A549 (cell line): Measurements from ENCODE around the gene XPOT. TPM values are rescaled to one million over a fixed set of nuclear protein-coding genes. Genes with fewer than 3 reads are reported as not detected.
A peak's percentile ranks its signal among the peaks of the same experiment; 100 is the strongest.

ENCODE experiments used
- ATAC-seq, 2 experiments: fragments of 200-7000 bp in 1 of 2; fragments of >200 bp in 1 of 2; cut with Nextera tagmentation in 1 of 2; cut with Tn5 transposase in 1 of 2; 3 replicates each; pipeline versions ENCODE4 v1.8.0 to v1.9.1; 2018 to 2020; ENCODE audit warnings: mild to moderate bottlenecking in 1 of 2, moderate library complexity in 1 of 2
- CTCF ChIA-PET: fragments of 300-600 bp; sonication (Branson Sonifier 250); formaldehyde crosslinking; extraction: SDS; loops from one replicate; lab custom pipeline; 2021; ENCODE audit warnings: antibody characterized with exemption, inconsistent platforms; lab: Yijun Ruan, JAX
- POLR2A ChIA-PET: fragments of 350-600 bp; formaldehyde crosslinking; extraction: SDS; loops from one replicate; lab custom pipeline; 2021; ENCODE audit warnings: antibody characterized with exemption, inconsistent platforms; lab: Yijun Ruan, JAX
- DNase-seq, 2 experiments: peaks; one replicate each; pipeline versions ENCODE4 v3.0.0 to v3.0.0-alpha.2; 2011 to 2016; ENCODE audit warnings: low read depth in 1 of 2, low spot score in 1 of 2
- FAIRE-seq: peaks from 2 replicates; lab custom pipeline; 2011; peaks lifted over from hg19 to GRCh38; lab: Jason Lieb, UNC
- H3K27ac ChIP-seq, 2 experiments: fragments of >200 bp; sonication (Bioruptor Twin); formaldehyde crosslinking; 3 replicates each; pipeline ENCODE4 v1.5.1; 2016 to 2017
- H3K4me1 ChIP-seq: fragments of >200 bp; sonication (Bioruptor Twin); formaldehyde crosslinking; 3 replicates; pipeline ENCODE4 v1.6.1; 2016
- H3K4me2 ChIP-seq: fragments of >200 bp; sonication (Bioruptor Twin); formaldehyde crosslinking; 3 replicates; pipeline ENCODE4 v1.6.1; 2016
- H3K4me3 ChIP-seq: fragments of >200 bp; sonication (Bioruptor Twin); formaldehyde crosslinking; 3 replicates; pipeline ENCODE4 v1.5.1; 2016
- H3K9me3 ChIP-seq: fragments of >200 bp; sonication (Bioruptor Twin); formaldehyde crosslinking; 3 replicates; pipeline ENCODE4 v1.6.1; 2016
- BHLHE40 ChIP-seq: IDR thresholded peaks from 2 replicates; pipeline ENCODE4 v1.6.1; 2012; ENCODE audit warnings: low read depth, low read length, inconsistent platforms
- CBX2 ChIP-seq: fragments of 200-600 bp; sonication (generic); IDR thresholded peaks from 2 replicates; pipeline ENCODE4 v1.6.1; 2016; ENCODE audit warnings: low read depth, mild to moderate bottlenecking, borderline replicate concordance
- CBX8 ChIP-seq: fragments of 200-600 bp; sonication (generic); IDR thresholded peaks from 2 replicates; pipeline ENCODE4 v1.6.1; 2016
- CHD4 ChIP-seq: fragments of 200-600 bp; sonication (generic); IDR thresholded peaks from 2 replicates; pipeline ENCODE4 v1.6.1; 2016; ENCODE audit warnings: antibody characterized with exemption, mild to moderate bottlenecking, borderline replicate concordance
- EHF ChIP-seq: fragments of 250-450 bp; sonication (Bioruptor Pico); IDR thresholded peaks from 2 replicates; pipeline ENCODE4 v1.5.0; 2020; ENCODE audit warnings: mild to moderate bottlenecking
- FOSL2 ChIP-seq, 2 experiments: fragments of 450-650 bp in 1 of 2; fragments of >200 bp in 1 of 2; sonication (Bioruptor Twin) in 1 of 2; formaldehyde crosslinking; IDR thresholded peaks; 2 replicates each; pipeline versions ENCODE4 v1.5.0 to v1.6.1; 2016 to 2020; ENCODE audit warnings: mild to moderate bottlenecking in 1 of 2, moderate library complexity in 1 of 2
- HDAC2 ChIP-seq: fragments of 200-600 bp; sonication (generic); IDR thresholded peaks from 2 replicates; pipeline ENCODE4 v1.6.1; 2016
- HEYL ChIP-seq: fragments of 250-450 bp; sonication (Bioruptor Pico); IDR thresholded peaks from 2 replicates; pipeline ENCODE4 v1.8.0; 2021; ENCODE audit warnings: mild to moderate bottlenecking, moderate library complexity
- HMGXB4 ChIP-seq: fragments of 250-450 bp; sonication (Bioruptor Pico); IDR thresholded peaks from 2 replicates; pipeline ENCODE4 v1.5.0; 2021; ENCODE audit warnings: mild to moderate bottlenecking, moderate library complexity, borderline replicate concordance
- JUN ChIP-seq, 2 experiments: fragments of >200 bp; sonication (Bioruptor Twin); formaldehyde crosslinking; IDR thresholded peaks; 2 replicates in 1 of 2; 3 replicates in 1 of 2; pipeline ENCODE4 v1.6.1; 2016 to 2017
- JUNB ChIP-seq: fragments of >200 bp; sonication (Bioruptor Twin); formaldehyde crosslinking; IDR thresholded peaks from 2 replicates; pipeline ENCODE4 v1.6.1; 2016
- KDM5A ChIP-seq: fragments of 200-600 bp; sonication (generic); IDR thresholded peaks from 2 replicates; pipeline ENCODE4 v1.6.1; 2016; ENCODE audit warnings: antibody characterized with exemption, mild to moderate bottlenecking
- MAZ ChIP-seq: fragments of 150-350 bp; IDR thresholded peaks from 2 replicates; pipeline ENCODE4 v1.6.1; 2014; ENCODE audit warnings: antibody characterized with exemption, low read depth, low read length, borderline replicate concordance
- MYC ChIP-seq: IDR thresholded peaks from 2 replicates; pipeline ENCODE4 v1.6.1; 2012; ENCODE audit warnings: mild to moderate bottlenecking, inconsistent platforms, low read length, improper control_type of control experiment, borderline replicate concordance
- POLR2A ChIP-seq: IDR thresholded peaks from 2 replicates; pipeline ENCODE4 v1.6.1; 2012; ENCODE audit warnings: mild to moderate bottlenecking, low read length
- RAD21 ChIP-seq, 2 experiments: fragments of >200 bp in 1 of 2; sonication (Bioruptor Twin) in 1 of 2; formaldehyde crosslinking in 1 of 2; IDR thresholded peaks in 1 of 2; conservative IDR thresholded peaks in 1 of 2; 2 replicates in 1 of 2; 3 replicates in 1 of 2; pipeline ENCODE4 v1.6.1; 2012 to 2018; ENCODE audit warnings: inconsistent platforms in 1 of 2
- RARB ChIP-seq: fragments of 250-450 bp; sonication (Bioruptor Pico); IDR thresholded peaks from 2 replicates; pipeline ENCODE4 v1.8.0; 2021; ENCODE audit warnings: mild to moderate bottlenecking, moderate library complexity
- REST ChIP-seq: fragments of 200-600 bp; sonication (generic); IDR thresholded peaks from 2 replicates; pipeline ENCODE4 v1.6.1; 2016; ENCODE audit warnings: antibody characterized with exemption, mild to moderate bottlenecking, moderate library complexity
- RFX5 ChIP-seq: fragments of 450-650 bp; IDR thresholded peaks from 2 replicates; pipeline ENCODE4 v1.7.1; 2014; ENCODE audit warnings: antibody characterized with exemption, mild to moderate bottlenecking, moderate library complexity
- SMC3 ChIP-seq: fragments of >200 bp; sonication (Bioruptor Twin); formaldehyde crosslinking; IDR thresholded peaks from 3 replicates; pipeline ENCODE4 v1.6.1; 2018; ENCODE audit warnings: inconsistent platforms
- TP53 ChIP-seq: fragments of 250-450 bp; sonication (Bioruptor Pico); IDR thresholded peaks from 2 replicates; pipeline ENCODE4 v1.5.0; 2021; ENCODE audit warnings: mild to moderate bottlenecking, moderate library complexity
- ZC3H11A ChIP-seq: fragments of 450-650 bp; IDR thresholded peaks from 2 replicates; pipeline ENCODE4 v1.6.1; 2014; ENCODE audit warnings: antibody characterized with exemption, mild to moderate bottlenecking
- ZNF302 ChIP-seq: fragments of 250-450 bp; sonication (Bioruptor Pico); IDR thresholded peaks from 2 replicates; pipeline ENCODE4 v1.9.0; 2021; ENCODE audit warnings: inconsistent platforms, mild to moderate bottlenecking, moderate library complexity
- WGBS: methylation state at CpG from one replicate; pipeline ENCODE4 v1.1.6; 2017; ENCODE audit errors: missing lambda C conversion rate; 5-methylcytosine and 5-hydroxymethylcytosine counted together
- polyA plus RNA-seq, 4 experiments: library from polyadenylated mRNA; depleted of rRNA in 3 of 4; stranded (reverse); fragments of >200 nt; fragmentation: RNase III in 1 of 4; extraction: RNeasy Plus Mini Kit Qiagen cat#74134 plus additional on column Dnase treatment in 1 of 4; gene quantifications; 2 replicates in 3 of 4; 3 replicates in 1 of 4; pipeline ENCODE4 v1.2.3, GENCODE V29; 2011 to 2017
- TF ChIP-seq, protein P1 (sequence below): fragments of >200 bp; sonication (Bioruptor Twin); formaldehyde crosslinking; IDR thresholded peaks from 2 replicates; pipeline ENCODE4 v1.6.1; 2016
- TF ChIP-seq, protein P2 (sequence below): fragments of >200 bp; sonication (Bioruptor Twin); formaldehyde crosslinking; IDR thresholded peaks from 3 replicates; pipeline ENCODE4 v1.6.1; 2016

Gene XPOT
- polyA plus RNA-seq, 2 of the 4 experiments (the other 2 are of a cell fraction) = 65.9 to 229 TPM

DNA sequence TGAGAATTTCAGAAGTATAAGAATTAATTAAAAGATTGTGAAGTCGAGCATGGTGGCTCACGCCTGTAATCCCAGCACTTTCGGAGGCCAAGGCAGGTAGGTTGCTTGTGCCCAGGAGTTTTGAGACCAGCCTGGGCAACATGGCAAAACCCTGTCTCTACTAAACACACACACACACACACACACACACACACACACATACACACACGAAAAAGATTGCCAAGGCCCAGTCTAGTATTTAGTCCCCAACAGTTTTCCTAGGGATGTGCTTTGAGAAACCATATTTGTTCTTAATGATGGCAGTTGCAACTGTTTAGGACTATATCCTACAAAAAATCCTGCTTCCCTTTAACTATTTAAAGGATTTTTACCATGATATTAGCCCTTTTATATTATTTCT lies 53.7 kb downstream of the XPOT start (continued):
- TF ChIP-seq, protein P1, sequence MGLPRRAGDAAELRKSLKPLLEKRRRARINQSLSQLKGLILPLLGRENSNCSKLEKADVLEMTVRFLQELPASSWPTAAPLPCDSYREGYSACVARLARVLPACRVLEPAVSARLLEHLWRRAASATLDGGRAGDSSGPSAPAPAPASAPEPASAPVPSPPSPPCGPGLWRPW = no peak
- TF ChIP-seq SMC3 = no peak
- TF ChIP-seq JUNB = no peak
- TF ChIP-seq, protein P2, sequence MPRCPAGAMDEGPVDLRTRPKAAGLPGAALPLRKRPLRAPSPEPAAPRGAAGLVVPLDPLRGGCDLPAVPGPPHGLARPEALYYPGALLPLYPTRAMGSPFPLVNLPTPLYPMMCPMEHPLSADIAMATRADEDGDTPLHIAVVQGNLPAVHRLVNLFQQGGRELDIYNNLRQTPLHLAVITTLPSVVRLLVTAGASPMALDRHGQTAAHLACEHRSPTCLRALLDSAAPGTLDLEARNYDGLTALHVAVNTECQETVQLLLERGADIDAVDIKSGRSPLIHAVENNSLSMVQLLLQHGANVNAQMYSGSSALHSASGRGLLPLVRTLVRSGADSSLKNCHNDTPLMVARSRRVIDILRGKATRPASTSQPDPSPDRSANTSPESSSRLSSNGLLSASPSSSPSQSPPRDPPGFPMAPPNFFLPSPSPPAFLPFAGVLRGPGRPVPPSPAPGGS = no peak

- no peak for TF ChIP-seq TP53 (CRISPR knock-in tag)
- TF ChIP-seq KDM5A = no peak
- no peak for TF ChIP-seq CBX8
- no peak for TF ChIP-seq HDAC2
- no peak for TF ChIP-seq BHLHE40
- TF ChIP-seq REST = no peak
- TF ChIP-seq, protein P1 = no peak
- no peak for TF ChIP-seq RAD21 (conservative IDR thresholded peaks at IDR 0.05 in 1 of 2, IDR thresholded peaks at IDR 0.05 in 1 of 2)
- TF ChIP-seq JUN (IDR thresholded peaks at IDR 0.05) = no peak
- TF ChIP-seq EHF (CRISPR knock-in tag) = no peak
- TF ChIP-seq HEYL = no peak
- TF ChIP-seq RFX5 = no peak
- no peak for TF ChIP-seq POLR2A
- TF ChIP-seq MYC = no peak
- TF ChIP-seq CBX2 = no peak
- ChIA-PET POLR2A (no interaction called here), CTCF (interaction anchor here (1.2 kb wide), 1 partner anchor 8 kb away, joined by 4 read pairs; no protein-coding TSS in a partner anchor)
- DNase-seq (no peak), ATAC-seq (peak in 1 of 2 experiments; percentile 64; a peak in 3 of 6 replicates), FAIRE-seq (no peak)
- H3K9me3 ChIP-seq = no peaks in the 10 kb centered on the region
- peak overlapping the region; percentile 6 to 64; a peak in 5 of 6 replicates for H3K27ac ChIP-seq
- peak overlapping the region; percentile 70 for H3K4me2 ChIP-seq
- peaks cover 33% of the 10 kb centered on the region for H3K4me1 ChIP-seq
- peak overlapping the region; percentile 12; the same call in 1 of the 3 replicates for H3K4me3 ChIP-seq
- 52% methylated on average over 3 of the region's 3 CpGs for WGBS
Observed at GRCh38 chr12:64459394-64459891, 55.3 kb downstream of the XPOT start.

GRCh38 chr12:64461634-64462414 lies 57.6 kb downstream of the XPOT start:
- WGBS = 69% methylated on average over 2 of the region's 2 CpGs
- TF ChIP-seq HMGXB4 (CRISPR knock-in tag) (no peak), ZC3H11A (no peak), ZNF302 (CRISPR knock-in tag) (no peak), MAZ (no peak), FOSL2 (IDR thresholded peaks at IDR 0.05) (no peak), FOSL2 (CRISPR knock-in tag; IDR thresholded peaks at IDR 0.05) (peak; percentile 37; the same call in 1 of the 2 replicates), RARB (CRISPR knock-in tag) (no peak), CHD4 (no peak), CBX8 (no peak)
- TF ChIP-seq, all 56 proteins: peak for 1
- CTCF ChIA-PET = no interaction called here
- no peak for FAIRE-seq
- H3K27ac ChIP-seq = peak overlapping the region in 1 of 2 experiments; percentile 11; a peak in 1 of 6 replicates
- H3K9me3 ChIP-seq = no peaks in the 10 kb centered on the region
- POLR2A ChIA-PET = no interaction called here
- peaks cover 29% of the 10 kb centered on the region for H3K4me1 ChIP-seq
- H3K4me2 ChIP-seq = no peak overlapping the region
- ATAC-seq = peak; percentile 60 to 65; a peak in 4 of 6 replicates
- DNase-seq = no peak
- no peak overlapping the region for H3K4me3 ChIP-seq
